HEK293 (cell line): ENCODE measurements around the gene THAP12.

Experiments
- SALL2 ChIP-seq: fragments of 450-650 bp; formaldehyde crosslinking; IDR thresholded peaks from 2 replicates; pipeline ENCODE4 v1.5.0; 2017; ENCODE audit warnings: missing biosample characterization, mild to moderate bottlenecking, missing genetic modification characterization, borderline replicate concordance
- ZEB2 ChIP-seq: fragments of 450-650 bp; formaldehyde crosslinking; IDR thresholded peaks from 2 replicates; pipeline ENCODE4 v1.5.1; 2016; ENCODE audit warnings: missing biosample characterization, missing genetic modification characterization
- ZNF114 ChIP-seq: fragments of 450-650 bp; formaldehyde crosslinking; IDR thresholded peaks from 2 replicates; pipeline ENCODE4 v1.5.0; 2017; ENCODE audit warnings: missing biosample characterization, missing genetic modification characterization
- ZNF121 ChIP-seq: fragments of 450-650 bp; formaldehyde crosslinking; IDR thresholded peaks from 2 replicates; pipeline ENCODE4 v1.5.1; 2016; ENCODE audit warnings: missing biosample characterization, missing genetic modification characterization
- ZNF24 ChIP-seq: fragments of 450-650 bp; formaldehyde crosslinking; IDR thresholded peaks from 2 replicates; pipeline ENCODE4 v1.5.1; 2016; ENCODE audit warnings: missing biosample characterization, missing genetic modification characterization
- ZNF350 ChIP-seq: fragments of 450-650 bp; formaldehyde crosslinking; IDR thresholded peaks from 2 replicates; pipeline ENCODE4 v1.5.0; 2017; ENCODE audit warnings: missing biosample characterization, mild to moderate bottlenecking, missing genetic modification characterization
- ZNF366 ChIP-seq: fragments of 450-650 bp; formaldehyde crosslinking; conservative IDR thresholded peaks from 2 replicates; pipeline ENCODE4 v1.5.1; 2016; ENCODE audit warnings: missing biosample characterization, missing genetic modification characterization
- TF ChIP-seq, protein P1 (sequence below): fragments of 450-650 bp; formaldehyde crosslinking; IDR thresholded peaks from 2 replicates; pipeline ENCODE4 v1.5.1; 2016; ENCODE audit warnings: missing biosample characterization, missing genetic modification characterization
- TF ChIP-seq, protein P2 (sequence below): fragments of 450-650 bp; IDR thresholded peaks from 2 replicates; pipeline ENCODE4 v1.5.1; 2018; ENCODE audit warnings: missing biosample characterization, missing genetic modification characterization
- TF ChIP-seq, protein P3 (sequence below): fragments of 450-650 bp; formaldehyde crosslinking; IDR thresholded peaks from 2 replicates; pipeline ENCODE4 v1.5.1; 2016; ENCODE audit warnings: missing biosample characterization, missing genetic modification characterization
- TF ChIP-seq, protein P4 (sequence below): fragments of 450-650 bp; formaldehyde crosslinking; conservative IDR thresholded peaks from 2 replicates; pipeline ENCODE4 v1.5.1; 2016; ENCODE audit warnings: low read depth, missing biosample characterization, missing genetic modification characterization

DNA sequence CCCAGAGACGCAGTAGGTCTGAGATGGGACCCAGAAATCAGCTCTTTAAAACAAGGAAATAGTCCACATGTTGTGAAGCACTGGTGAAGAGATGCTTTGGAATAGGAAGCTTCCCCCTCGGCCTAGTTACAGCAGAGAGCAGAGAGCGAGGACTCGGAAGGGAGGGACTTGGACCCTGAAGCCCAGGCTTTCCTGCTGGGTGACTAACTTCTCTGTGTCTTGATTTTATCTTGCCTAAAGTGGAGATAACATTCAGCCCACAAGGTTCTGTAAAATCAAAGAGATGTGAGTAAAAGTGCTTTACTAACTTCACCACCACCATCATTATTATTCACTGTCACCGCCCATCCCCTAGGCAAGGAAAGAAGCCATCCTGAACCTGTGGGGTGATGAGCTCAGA is 58.4 kb downstream of the THAP12 start:
- TF ChIP-seq ZNF24 (tag by site-specific recombination), result no peak
- TF ChIP-seq SALL2 (tag by site-specific recombination), result no peak
- TF ChIP-seq, protein P1, sequence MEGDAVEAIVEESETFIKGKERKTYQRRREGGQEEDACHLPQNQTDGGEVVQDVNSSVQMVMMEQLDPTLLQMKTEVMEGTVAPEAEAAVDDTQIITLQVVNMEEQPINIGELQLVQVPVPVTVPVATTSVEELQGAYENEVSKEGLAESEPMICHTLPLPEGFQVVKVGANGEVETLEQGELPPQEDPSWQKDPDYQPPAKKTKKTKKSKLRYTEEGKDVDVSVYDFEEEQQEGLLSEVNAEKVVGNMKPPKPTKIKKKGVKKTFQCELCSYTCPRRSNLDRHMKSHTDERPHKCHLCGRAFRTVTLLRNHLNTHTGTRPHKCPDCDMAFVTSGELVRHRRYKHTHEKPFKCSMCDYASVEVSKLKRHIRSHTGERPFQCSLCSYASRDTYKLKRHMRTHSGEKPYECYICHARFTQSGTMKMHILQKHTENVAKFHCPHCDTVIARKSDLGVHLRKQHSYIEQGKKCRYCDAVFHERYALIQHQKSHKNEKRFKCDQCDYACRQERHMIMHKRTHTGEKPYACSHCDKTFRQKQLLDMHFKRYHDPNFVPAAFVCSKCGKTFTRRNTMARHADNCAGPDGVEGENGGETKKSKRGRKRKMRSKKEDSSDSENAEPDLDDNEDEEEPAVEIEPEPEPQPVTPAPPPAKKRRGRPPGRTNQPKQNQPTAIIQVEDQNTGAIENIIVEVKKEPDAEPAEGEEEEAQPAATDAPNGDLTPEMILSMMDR (tag by site-specific recombination), result no peak
- TF ChIP-seq ZEB2, result no peak
- no peak for TF ChIP-seq ZNF114 (tag by site-specific recombination)
- TF ChIP-seq ZNF350 (tag by site-specific recombination), result no peak
- no peak for TF ChIP-seq ZNF121 (tag by site-specific recombination)
- TF ChIP-seq, protein P2, sequence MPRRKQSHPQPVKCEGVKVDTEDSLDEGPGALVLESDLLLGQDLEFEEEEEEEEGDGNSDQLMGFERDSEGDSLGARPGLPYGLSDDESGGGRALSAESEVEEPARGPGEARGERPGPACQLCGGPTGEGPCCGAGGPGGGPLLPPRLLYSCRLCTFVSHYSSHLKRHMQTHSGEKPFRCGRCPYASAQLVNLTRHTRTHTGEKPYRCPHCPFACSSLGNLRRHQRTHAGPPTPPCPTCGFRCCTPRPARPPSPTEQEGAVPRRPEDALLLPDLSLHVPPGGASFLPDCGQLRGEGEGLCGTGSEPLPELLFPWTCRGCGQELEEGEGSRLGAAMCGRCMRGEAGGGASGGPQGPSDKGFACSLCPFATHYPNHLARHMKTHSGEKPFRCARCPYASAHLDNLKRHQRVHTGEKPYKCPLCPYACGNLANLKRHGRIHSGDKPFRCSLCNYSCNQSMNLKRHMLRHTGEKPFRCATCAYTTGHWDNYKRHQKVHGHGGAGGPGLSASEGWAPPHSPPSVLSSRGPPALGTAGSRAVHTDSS (tag by site-specific recombination), result no peak
- no peak for TF ChIP-seq ZNF366 (tag by site-specific recombination)
- TF ChIP-seq, protein P3, sequence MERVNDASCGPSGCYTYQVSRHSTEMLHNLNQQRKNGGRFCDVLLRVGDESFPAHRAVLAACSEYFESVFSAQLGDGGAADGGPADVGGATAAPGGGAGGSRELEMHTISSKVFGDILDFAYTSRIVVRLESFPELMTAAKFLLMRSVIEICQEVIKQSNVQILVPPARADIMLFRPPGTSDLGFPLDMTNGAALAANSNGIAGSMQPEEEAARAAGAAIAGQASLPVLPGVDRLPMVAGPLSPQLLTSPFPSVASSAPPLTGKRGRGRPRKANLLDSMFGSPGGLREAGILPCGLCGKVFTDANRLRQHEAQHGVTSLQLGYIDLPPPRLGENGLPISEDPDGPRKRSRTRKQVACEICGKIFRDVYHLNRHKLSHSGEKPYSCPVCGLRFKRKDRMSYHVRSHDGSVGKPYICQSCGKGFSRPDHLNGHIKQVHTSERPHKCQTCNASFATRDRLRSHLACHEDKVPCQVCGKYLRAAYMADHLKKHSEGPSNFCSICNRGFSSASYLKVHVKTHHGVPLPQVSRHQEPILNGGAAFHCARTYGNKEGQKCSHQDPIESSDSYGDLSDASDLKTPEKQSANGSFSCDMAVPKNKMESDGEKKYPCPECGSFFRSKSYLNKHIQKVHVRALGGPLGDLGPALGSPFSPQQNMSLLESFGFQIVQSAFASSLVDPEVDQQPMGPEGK, result no peak
- TF ChIP-seq, protein P4, sequence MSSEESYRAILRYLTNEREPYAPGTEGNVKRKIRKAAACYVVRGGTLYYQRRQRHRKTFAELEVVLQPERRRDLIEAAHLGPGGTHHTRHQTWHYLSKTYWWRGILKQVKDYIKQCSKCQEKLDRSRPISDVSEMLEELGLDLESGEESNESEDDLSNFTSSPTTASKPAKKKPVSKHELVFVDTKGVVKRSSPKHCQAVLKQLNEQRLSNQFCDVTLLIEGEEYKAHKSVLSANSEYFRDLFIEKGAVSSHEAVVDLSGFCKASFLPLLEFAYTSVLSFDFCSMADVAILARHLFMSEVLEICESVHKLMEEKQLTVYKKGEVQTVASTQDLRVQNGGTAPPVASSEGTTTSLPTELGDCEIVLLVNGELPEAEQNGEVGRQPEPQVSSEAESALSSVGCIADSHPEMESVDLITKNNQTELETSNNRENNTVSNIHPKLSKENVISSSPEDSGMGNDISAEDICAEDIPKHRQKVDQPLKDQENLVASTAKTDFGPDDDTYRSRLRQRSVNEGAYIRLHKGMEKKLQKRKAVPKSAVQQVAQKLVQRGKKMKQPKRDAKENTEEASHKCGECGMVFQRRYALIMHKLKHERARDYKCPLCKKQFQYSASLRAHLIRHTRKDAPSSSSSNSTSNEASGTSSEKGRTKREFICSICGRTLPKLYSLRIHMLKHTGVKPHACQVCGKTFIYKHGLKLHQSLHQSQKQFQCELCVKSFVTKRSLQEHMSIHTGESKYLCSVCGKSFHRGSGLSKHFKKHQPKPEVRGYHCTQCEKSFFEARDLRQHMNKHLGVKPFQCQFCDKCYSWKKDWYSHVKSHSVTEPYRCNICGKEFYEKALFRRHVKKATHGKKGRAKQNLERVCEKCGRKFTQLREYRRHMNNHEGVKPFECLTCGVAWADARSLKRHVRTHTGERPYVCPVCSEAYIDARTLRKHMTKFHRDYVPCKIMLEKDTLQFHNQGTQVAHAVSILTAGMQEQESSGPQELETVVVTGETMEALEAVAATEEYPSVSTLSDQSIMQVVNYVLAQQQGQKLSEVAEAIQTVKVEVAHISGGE (tag by site-specific recombination), result no peak
